ENCODE measurements around the gene ZNF337.
"Not testable (repeated sequence)": the region's sequence is repeated elsewhere in the genome, so short reads cannot be mapped to it uniquely, and the experiment has no call there.

Gene ZNF337

GRCh38 chr20:25690427-25690826 lies 6.2 kb downstream of the ZNF337 start:
- no peak for DNase-seq

DNA sequence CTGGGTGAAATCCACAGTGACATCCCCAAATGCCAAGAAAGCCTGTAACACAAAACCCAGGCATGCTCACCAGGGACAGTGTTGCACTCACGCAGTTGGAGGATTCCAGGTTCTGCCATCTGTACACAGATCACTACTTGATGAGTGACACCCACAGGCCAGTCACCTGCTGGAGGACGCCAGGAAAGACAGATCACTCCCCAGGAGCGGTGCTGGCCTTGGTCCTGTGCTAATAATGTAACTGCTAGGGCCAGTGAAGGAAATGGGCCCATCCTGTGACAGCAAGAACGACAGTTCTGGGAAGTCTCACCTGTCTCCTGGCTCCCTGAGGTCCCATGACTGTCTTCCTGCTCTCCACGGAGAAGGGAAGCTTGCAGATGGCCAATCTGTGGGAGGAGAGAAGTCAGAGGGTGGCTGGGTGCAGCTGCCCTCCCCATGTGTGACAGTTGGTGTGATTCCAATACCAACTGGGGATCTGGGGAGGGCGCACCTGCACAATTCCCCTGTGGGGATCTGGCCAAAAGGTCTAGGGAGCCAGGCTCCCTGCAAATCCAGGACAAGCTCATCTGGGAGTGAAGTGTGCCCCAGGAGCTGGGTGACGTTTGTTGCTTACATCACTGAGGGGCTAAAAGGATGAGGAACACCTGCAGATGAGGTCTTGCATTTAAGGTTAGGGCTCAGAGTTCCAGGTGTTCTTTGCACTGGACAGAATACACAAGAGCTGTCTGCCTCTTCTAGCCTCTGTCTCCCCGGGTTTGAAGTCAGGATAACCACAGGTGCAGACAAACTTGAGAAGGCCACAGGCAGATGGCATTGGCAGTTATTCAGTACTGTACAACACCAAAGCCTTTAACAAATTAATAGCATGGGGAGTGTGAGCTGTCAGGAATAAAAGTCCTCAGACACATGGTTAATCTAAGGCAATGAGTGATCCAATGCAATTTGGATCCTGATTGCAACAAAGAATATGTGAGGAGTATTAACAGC lies 10.3 kb downstream of the ZNF337 start:
- DNase-seq: no peak

DNA sequence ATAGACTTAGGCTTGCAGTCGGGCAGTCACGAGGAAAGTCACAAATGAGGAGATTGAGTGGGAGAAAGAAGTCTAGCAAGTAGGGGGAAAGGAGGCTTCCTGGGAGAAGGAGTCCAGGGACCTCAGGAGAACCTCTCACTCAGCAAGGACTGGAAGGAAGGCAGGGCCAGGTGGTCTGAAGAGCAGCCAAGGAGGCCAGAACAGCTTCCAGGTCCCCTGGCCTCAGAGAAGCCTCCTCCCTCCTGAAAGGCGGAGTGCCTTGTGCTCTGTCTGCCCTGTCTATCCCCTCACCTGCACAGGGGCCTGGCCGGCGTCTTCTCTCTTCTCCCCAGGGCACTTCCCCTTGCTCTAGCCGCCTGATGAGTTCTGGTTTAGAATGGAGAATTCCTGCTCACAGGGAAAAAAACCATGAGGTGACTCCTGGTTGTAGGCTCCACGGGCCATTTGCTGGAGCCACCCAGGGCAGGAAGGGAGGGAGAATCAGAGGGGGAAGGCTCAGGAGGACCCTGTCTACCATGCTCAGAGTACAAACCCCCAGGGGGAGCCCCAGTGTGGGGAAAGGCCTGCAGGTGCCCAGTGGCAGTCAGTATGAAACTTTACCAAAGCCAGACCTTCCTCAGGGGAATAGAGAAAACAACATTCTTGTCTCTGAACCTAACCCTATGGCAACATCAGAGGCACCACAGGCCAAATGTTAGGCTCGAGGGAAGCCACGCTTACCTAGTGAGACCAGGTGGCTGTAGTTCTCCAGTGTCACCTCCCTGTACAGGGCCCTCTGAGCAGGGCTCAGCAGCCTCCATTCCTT lies 11.2 kb downstream of the ZNF337 start:
- no peak for DNase-seq

DNA sequence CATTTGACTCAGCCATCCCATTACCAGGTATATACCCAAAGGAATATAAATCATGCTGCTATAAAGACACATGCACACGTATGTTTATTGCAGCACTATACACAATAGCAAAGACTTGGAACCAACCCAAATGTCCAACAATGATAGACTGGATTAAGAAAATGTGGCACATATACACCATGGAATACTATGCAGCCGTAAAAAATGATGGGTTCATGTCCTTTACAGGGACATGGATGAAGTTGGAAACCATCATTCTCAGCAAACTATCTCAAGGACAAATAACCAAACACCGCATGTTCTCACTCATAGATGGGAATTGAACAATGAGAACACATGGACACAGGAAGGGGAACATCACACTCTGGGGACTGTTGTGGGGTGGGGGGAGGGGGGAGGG lies 12.8 kb downstream of the ZNF337 start:
- DNase-seq: not testable (repeated sequence)

DNA sequence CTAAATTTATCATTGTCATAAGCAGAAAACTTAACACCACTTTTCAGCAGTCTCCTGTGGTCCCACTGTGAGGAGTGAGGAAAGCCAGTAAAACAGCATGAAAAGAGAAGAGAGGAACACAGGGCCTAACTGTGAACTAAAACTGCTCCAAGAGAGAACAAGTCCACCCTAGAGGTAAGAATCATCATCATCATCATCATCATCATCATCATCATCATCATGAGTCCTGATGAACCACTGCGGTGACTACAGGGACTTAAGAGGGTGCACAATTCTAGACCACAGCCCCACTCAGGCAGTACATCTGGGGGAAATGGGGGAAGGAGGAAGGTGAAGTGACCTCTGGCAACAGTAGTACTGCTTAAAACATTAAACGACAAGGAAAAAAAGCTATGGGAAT lies 13.6 kb downstream of the ZNF337 start:
- no peak for DNase-seq

- no peak for DNase-seq
These were observed 20.4 kb downstream of the ZNF337 start for GRCh38 chr20:25676164-25676809.

DNA sequence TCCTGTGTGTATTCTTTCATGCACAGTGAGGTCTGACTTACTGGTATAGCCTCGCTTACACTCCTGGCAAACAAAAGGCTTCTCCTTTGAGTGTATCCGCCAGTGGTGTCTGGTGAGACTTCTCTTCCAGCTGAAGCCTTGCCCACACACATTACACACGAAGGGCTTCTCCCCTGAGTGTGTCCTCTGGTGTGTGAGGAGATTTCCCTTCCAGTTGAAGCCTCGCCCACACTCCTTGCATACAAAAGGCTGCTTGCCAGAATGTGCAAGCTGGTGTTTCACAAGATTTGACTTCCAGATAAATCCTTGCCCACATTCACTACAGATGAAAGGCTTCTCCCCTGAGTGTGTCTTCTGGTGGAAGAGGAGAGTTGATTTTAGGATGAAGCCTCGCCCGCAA lies 21.5 kb downstream of the ZNF337 start:
- DNase-seq: no peak

DNA sequence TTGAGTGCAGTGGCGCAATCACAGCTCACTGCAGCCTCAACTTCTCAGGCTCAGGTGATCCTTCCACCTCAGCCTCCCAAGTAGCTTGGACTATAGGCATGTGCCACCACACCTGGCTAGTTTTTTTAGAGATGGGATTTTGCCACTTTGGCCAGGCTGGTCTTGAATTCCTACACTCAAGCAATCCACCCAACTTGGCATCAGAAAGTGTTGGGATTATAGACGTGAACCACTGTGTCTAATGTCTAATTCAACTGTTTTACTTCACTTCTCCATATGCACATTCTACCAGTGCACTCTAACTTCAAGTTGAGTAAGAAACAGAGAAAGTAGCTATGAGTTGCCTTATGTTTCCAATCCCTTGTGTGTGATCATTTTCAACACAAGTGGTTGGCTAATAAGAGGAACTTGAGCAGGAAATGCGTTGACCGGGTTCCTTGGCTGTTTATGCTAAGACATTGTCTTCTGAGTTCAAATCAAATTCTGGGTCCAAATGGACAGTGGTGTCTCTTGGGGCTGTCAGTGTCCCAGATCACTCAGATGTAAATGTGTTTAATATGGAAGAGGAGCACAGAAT lies 23.9 kb downstream of the ZNF337 start:
- no peak for DNase-seq

DNA sequence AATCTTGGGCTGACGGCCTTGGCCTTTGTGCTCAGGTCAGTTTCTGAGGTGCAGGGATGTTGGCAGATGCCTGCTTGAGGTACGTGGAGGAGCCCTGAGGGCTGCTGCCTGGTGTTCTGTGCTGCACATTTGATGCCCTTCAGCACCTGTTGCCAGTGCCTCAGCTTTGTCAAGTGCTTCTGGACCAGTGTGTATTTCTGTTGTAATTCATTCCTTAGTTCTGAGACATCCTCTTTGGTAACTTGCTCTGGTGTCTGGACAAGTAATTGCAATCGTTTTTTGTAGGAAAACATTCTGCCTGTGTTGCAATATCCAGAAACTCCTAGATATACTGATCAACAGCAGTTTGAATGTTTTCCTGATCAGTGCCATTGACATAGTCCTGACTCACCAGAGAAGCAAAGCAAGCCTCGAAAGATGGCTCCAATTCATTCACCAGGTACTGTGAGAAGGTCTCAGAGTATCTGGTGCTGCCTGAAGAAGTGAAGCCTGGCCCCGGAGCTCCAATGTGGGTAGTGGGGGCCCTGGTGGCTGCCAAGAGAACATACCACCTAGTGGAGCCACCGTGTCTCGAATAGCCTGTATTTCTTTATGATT lies 26.7 kb downstream of the ZNF337 start:
- DNase-seq: no peak

DNA sequence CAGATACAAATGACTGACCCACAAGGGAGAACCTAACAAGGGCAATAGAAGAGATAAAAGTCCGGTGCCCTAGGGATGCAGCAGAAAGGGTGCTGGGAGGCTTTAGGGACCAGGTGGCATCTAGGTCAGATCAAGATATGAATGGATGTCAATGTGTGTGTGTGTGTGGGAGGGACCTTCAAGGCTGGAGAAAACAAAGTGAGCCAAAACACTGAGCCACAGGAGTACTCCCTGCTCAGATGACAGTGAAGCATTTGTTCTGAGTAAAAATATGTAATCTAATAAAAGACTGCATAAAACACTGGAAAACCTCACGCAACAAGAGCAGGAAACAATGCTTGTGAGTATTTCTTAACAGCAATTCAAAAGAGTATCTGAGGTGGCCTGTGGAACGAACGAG lies 28.2 kb downstream of the ZNF337 start:
- DNase-seq: no peak

- no peak for DNase-seq
These were observed 36.7 kb downstream of the ZNF337 start for GRCh38 chr20:25659999-25660398.

GRCh38 chr20:25654487-25654886 lies 42.2 kb downstream of the ZNF337 start:
- DNase-seq: no peak

GRCh38 chr20:25652866-25653265 lies 43.8 kb downstream of the ZNF337 start:
- DNase-seq: not testable (repeated sequence)

DNA sequence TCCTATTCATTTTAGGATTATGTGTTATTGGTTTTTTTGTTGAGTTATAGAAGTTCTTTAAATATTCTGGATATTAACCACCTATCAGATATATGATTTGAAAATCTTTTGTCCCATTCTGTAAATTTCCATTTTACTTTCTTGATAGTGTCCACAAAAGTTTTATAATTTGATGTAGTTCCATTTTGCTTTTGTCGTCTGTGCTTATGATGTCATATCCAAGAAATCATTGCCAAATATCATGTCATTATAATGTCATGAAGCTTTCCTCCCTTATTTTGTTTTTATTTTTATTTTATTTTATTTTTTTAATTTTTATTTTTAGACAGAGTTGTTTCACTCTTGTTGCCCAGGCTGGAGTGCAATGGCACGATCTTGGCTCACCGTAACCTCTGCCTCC lies 51.8 kb downstream of the ZNF337 start:
- no peak for DNase-seq

- no peak for DNase-seq
These were observed 52.9 kb downstream of the ZNF337 start for GRCh38 chr20:25643716-25644115.

- DNase-seq: no peak
These were observed 59.4 kb downstream of the ZNF337 start for GRCh38 chr20:25637247-25637646.

GRCh38 chr20:25632940-25633790 lies 63.5 kb downstream of the ZNF337 start:
- DNase-seq: no peak

DNA sequence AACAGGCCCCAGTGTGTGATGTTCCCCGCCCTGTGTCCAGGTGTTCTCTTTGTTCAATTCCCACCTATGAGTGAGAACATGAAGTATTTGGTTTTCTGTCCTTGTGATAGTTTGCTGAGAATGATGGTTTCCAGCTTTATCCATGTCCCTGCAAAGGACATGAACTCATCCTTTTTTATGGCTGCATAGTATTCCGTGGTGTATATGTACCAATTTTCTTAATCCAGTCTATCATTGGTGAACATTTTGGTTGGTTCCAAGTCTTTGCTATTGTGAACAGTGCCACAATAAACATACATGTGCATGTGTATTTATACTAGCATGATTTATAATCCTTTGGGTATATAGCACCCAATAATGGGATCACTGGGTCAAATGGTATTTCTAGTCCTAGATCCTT lies 66.0 kb downstream of the ZNF337 start:
- not testable (repeated sequence) for DNase-seq

DNA sequence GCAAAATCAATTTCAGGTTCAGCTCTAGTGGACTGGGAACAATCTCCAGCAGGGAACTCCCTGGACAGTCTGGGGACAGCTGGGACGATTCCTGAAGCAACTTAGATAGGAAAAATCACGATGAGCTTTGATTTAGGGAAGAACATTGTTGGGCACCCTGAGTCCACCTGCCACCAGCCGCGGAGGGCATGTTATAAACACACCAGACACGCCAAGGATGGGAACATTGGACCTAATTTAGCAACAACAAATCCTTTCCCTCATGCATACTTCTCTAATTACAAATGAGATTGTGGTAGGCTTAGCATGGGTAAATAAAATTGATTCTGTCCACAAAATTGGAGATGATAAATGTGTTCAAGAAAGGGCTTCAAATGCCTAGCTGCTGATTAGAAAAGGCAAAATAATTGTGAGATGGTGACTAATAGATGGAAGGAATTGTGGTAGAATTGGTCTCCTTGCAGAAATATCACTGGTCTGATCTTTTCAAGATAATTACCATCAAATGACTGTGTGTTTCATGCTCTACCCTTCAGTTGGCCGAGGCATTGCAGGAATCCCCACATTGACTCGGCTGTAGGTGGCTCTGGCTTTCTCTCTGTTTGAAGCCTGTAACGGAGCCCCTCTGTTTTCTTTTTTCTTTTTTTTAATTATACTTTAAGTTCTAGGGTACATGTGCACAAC lies 66.7 kb downstream of the ZNF337 start:
- no peak for DNase-seq

GRCh38 chr20:25626779-25627178 lies 69.9 kb downstream of the ZNF337 start:
- DNase-seq: no peak

GRCh38 chr20:25624500-25624939 lies 72.1 kb downstream of the ZNF337 start:
- DNase-seq: no peak
